Measurements from ENCODE around the gene CPNE1.

DNA sequence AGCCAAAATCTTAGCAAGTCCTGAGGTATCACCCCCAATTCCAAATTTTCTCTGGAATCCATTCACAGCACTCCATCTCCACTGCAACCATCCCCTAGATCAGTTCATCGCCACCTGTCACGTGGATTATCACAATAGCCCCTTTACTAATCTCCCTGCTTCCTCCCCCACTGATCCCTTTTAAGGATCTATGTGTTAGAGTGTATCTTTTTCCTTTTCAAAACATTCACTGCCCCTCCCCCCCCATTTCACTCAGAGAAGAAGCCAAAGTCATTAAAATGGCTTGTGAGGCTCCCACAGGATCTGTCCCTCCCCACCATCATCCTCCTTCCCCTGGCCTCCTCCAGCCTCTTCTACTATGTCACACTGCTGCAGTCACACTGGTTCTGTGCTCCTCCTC, 67.5 kb downstream of the CPNE1 start:
- TF ChIP-seq, protein P1, sequence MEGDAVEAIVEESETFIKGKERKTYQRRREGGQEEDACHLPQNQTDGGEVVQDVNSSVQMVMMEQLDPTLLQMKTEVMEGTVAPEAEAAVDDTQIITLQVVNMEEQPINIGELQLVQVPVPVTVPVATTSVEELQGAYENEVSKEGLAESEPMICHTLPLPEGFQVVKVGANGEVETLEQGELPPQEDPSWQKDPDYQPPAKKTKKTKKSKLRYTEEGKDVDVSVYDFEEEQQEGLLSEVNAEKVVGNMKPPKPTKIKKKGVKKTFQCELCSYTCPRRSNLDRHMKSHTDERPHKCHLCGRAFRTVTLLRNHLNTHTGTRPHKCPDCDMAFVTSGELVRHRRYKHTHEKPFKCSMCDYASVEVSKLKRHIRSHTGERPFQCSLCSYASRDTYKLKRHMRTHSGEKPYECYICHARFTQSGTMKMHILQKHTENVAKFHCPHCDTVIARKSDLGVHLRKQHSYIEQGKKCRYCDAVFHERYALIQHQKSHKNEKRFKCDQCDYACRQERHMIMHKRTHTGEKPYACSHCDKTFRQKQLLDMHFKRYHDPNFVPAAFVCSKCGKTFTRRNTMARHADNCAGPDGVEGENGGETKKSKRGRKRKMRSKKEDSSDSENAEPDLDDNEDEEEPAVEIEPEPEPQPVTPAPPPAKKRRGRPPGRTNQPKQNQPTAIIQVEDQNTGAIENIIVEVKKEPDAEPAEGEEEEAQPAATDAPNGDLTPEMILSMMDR (IDR thresholded peaks at IDR 0.05), result no peak
- TF ChIP-seq TCF7L2 (IDR thresholded peaks at IDR 0.05; ENCODE audit: low read depth, low read length), result no peak
